OCI-LY1 (cell line): Measurements from ENCODE around the gene PAFAH1B2.

Source experiments
- H2AFZ ChIP-seq: fragments of 200-600 bp; sonication (generic), shearing (Covaris generic); 2 replicates; pipeline ENCODE4 v1.6.0; 2014; ENCODE audit warnings: antibody characterized with exemption, mild to moderate bottlenecking, low read length
- H3F3A ChIP-seq: fragments of 200-600 bp; sonication (generic), shearing (Covaris generic); 2 replicates; pipeline ENCODE4 v1.6.0; 2014; ENCODE audit warnings: mild to moderate bottlenecking, antibody characterized with exemption, low read length, moderate library complexity; ENCODE audit not compliant: insufficient read depth
- H3K27ac ChIP-seq: fragments of 200-600 bp; sonication (generic); 2 replicates; pipeline ENCODE4 v1.5.1; 2014; ENCODE audit warnings: low read length, mixed run types, mild to moderate bottlenecking, low read depth; ENCODE audit not compliant: poor library complexity, severe bottlenecking
- H3K27me3 ChIP-seq: fragments of 200-600 bp; sonication (generic); 2 replicates; pipeline ENCODE4 v1.6.0; 2014; ENCODE audit warnings: antibody characterized with exemption, mild to moderate bottlenecking, low read length, moderate library complexity; ENCODE audit not compliant: insufficient read depth
- H3K36me3 ChIP-seq: fragments of 200-600 bp; sonication (generic); 2 replicates; pipeline ENCODE4 v1.6.1; 2014; ENCODE audit warnings: mild to moderate bottlenecking, antibody characterized with exemption, low read length, moderate library complexity, mixed read lengths; ENCODE audit not compliant: insufficient read depth
- H3K4me1 ChIP-seq: fragments of 200-600 bp; sonication (generic); 2 replicates; pipeline ENCODE4 v1.5.1; 2014; ENCODE audit warnings: mild to moderate bottlenecking, low read length, moderate library complexity; ENCODE audit not compliant: insufficient read depth, severe bottlenecking
- H3K4me2 ChIP-seq: fragments of 200-600 bp; sonication (generic), shearing (Covaris generic); 2 replicates; pipeline ENCODE4 v1.6.1; 2014; ENCODE audit warnings: low read length
- H3K4me3 ChIP-seq: fragments of 200-600 bp; sonication (generic); 2 replicates; pipeline ENCODE4 v1.5.1; 2014; ENCODE audit warnings: low read length, low read depth, mild to moderate bottlenecking, mixed read lengths; ENCODE audit not compliant: poor library complexity, severe bottlenecking
- H3K79me2 ChIP-seq: fragments of 200-600 bp; shearing (Covaris generic); 2 replicates; pipeline ENCODE4 v1.6.1; 2016; ENCODE audit warnings: mixed run types, low read length, mixed read lengths; ENCODE audit not compliant: insufficient read depth
- H3K9ac ChIP-seq: fragments of 200-600 bp; sonication (generic), shearing (Covaris generic); 2 replicates; pipeline ENCODE4 v1.6.1; 2014; ENCODE audit warnings: mild to moderate bottlenecking, low read length, mixed read lengths
- H3K9me2 ChIP-seq: fragments of 200-600 bp; sonication (generic), shearing (Covaris generic); 2 replicates; pipeline ENCODE4 v1.6.1; 2014; ENCODE audit warnings: low read depth, mild to moderate bottlenecking, low read length, mixed read lengths
- H3K9me3 ChIP-seq: fragments of 200-600 bp; shearing (Covaris generic); 2 replicates; pipeline ENCODE4 v1.6.1; 2014; ENCODE audit warnings: low read length, mixed read lengths
- H4K20me1 ChIP-seq: fragments of 200-600 bp; sonication (generic), shearing (Covaris generic); 2 replicates; pipeline ENCODE4 v1.6.0; 2016; ENCODE audit warnings: mild to moderate bottlenecking, low read length; ENCODE audit not compliant: insufficient read depth
- CTCF ChIP-seq: fragments of 200-600 bp; sonication (generic), shearing (Covaris generic); IDR thresholded peaks from 2 replicates; pipeline ENCODE4 v1.5.1; 2017; ENCODE audit warnings: mild to moderate bottlenecking, antibody characterized with exemption, low read length, moderate library complexity, mixed read lengths
- EZH2 ChIP-seq: fragments of 200-600 bp; sonication (generic), shearing (Covaris generic); IDR thresholded peaks from 2 replicates; pipeline ENCODE4 v1.8.0; 2017; ENCODE audit warnings: borderline replicate concordance, mixed run types, mild to moderate bottlenecking, antibody characterized with exemption, low read length, moderate library complexity, mixed read lengths

PAFAH1B2 gene

GRCh38 chr11:117117681-117118080 is 26.4 kb upstream of the PAFAH1B2 start:
- H4K20me1 ChIP-seq, result no peaks in the 10 kb centered on the region
- H3F3A ChIP-seq, result no peaks in the 10 kb centered on the region
- no peak overlapping the region for H3K4me2 ChIP-seq
- H2AFZ ChIP-seq, result no peak overlapping the region
- H3K36me3 ChIP-seq, result no peaks in the 10 kb centered on the region
- no peaks in the 10 kb centered on the region for H3K27me3 ChIP-seq
- H3K9me3 ChIP-seq, result no peaks in the 10 kb centered on the region
- no peaks in the 10 kb centered on the region for H3K9me2 ChIP-seq
- no peak overlapping the region for H3K27ac ChIP-seq
- H3K9ac ChIP-seq, result no peak overlapping the region
- no peaks in the 10 kb centered on the region for H3K79me2 ChIP-seq
- no peak overlapping the region for H3K4me3 ChIP-seq
- H3K4me1 ChIP-seq, result no peaks in the 10 kb centered on the region
- TF ChIP-seq CTCF (no peak), EZH2 (no peak)

GRCh38 chr11:117121176-117121575 is 22.9 kb upstream of the PAFAH1B2 start:
- Histone ChIP-seq H3K79me2 (no peaks in the 10 kb centered on the region), H3K27me3 (no peaks in the 10 kb centered on the region), H3K27ac (no peak overlapping the region), H3F3A (no peaks in the 10 kb centered on the region), H3K4me3 (no peak overlapping the region), H3K9me3 (no peaks in the 10 kb centered on the region), H4K20me1 (no peaks in the 10 kb centered on the region), H2AFZ (no peak overlapping the region), H3K4me2 (no peak overlapping the region), H3K36me3 (no peaks in the 10 kb centered on the region), H3K9ac (no peak overlapping the region), H3K4me1 (no peaks in the 10 kb centered on the region), H3K9me2 (no peaks in the 10 kb centered on the region)
- TF ChIP-seq CTCF, result no peak
- TF ChIP-seq EZH2, result no peak

- Histone ChIP-seq H4K20me1 (no peaks in the 10 kb centered on the region), H3K79me2 (no peaks in the 10 kb centered on the region), H3K9ac (no peak overlapping the region), H3K4me3 (no peak overlapping the region), H3K36me3 (no peaks in the 10 kb centered on the region), H3K27me3 (no peaks in the 10 kb centered on the region), H3F3A (no peaks in the 10 kb centered on the region), H3K9me2 (no peaks in the 10 kb centered on the region), H3K9me3 (no peaks in the 10 kb centered on the region), H3K4me2 (no peak overlapping the region), H3K27ac (no peak overlapping the region), H2AFZ (no peak overlapping the region), H3K4me1 (no peaks in the 10 kb centered on the region)
- no peak for TF ChIP-seq EZH2
- no peak for TF ChIP-seq CTCF
Measured at GRCh38 chr11:117122556-117122955, 21.5 kb upstream of the PAFAH1B2 start.
